ENCODE measurements around the gene PIF1. TPM values are rescaled to one million over a fixed set of nuclear protein-coding genes. Genes with fewer than 3 reads are reported as not detected.

Gene PIF1
- total RNA-seq, 1 experiment from 2014 or later = 74.4 TPM

GRCh38 chr15:64766058-64766457 lies 59.4 kb downstream of the PIF1 start:
- Histone ChIP-seq H4K5ac (ENCODE audit: insufficient read length, low read depth, low read length) (no peak overlapping the region), H3K4me2 (ENCODE audit: insufficient read depth, insufficient read length, low read length) (no peak overlapping the region), H3T11ph (ENCODE audit: low read length) (no peak overlapping the region), H2BK12ac (ENCODE audit: insufficient read length, low read depth, low read length) (no peak overlapping the region), H4K20me1 (ENCODE audit: control insufficient read depth, insufficient read depth, insufficient read length) (peaks cover 2% of the 10 kb centered on the region), H2AFZ (ENCODE audit: low read length) (no peak overlapping the region), H4K91ac (ENCODE audit: insufficient read length, low read depth, low read length) (no peak overlapping the region), H2BK120ac (ENCODE audit: low read depth, low read length, poor library complexity, severe bottlenecking) (no peak overlapping the region), H2BK20ac (ENCODE audit: low read depth, low read length, poor library complexity, severe bottlenecking) (no peak overlapping the region), H3K9me3 (ENCODE audit: control insufficient read depth, low read depth, low read length) (no peaks in the 10 kb centered on the region), H2BK15ac (ENCODE audit: low read depth, low read length) (no peak overlapping the region), H3K23me2 (ENCODE audit: insufficient read length, low read depth, low read length, poor library complexity, severe bottlenecking) (no peaks in the 10 kb centered on the region), H2AK5ac (ENCODE audit: insufficient read length, low read length) (no peak overlapping the region), H3K79me1 (ENCODE audit: insufficient read depth, low read depth, low read length, poor library complexity, severe bottlenecking) (peaks cover 3% of the 10 kb centered on the region), H3K4ac (ENCODE audit: low read depth, low read length) (no peak overlapping the region), H3K79me2 (ENCODE audit: insufficient read depth, low read length) (peaks cover 77% of the 10 kb centered on the region), H3K4me1 (ENCODE audit: insufficient read depth, low read length) (peaks cover 12% of the 10 kb centered on the region; the same call in 1 of the 2 replicates), H3K9ac (ENCODE audit: extremely low read depth, insufficient read length, low read length) (no peak overlapping the region), H3K14ac (ENCODE audit: insufficient read depth, low read length) (no peak overlapping the region), H3K27me3 (ENCODE audit: insufficient read depth, low read length) (no peaks in the 10 kb centered on the region), H3K56ac (ENCODE audit: insufficient read length, low read depth, low read length) (no peak overlapping the region), H2BK5ac (ENCODE audit: insufficient read length, low read length) (no peak overlapping the region), H3K27ac (ENCODE audit: insufficient read length, low read depth, low read length) (no peak overlapping the region), H3K23ac (ENCODE audit: insufficient read length, low read depth, low read length) (no peak overlapping the region), H3K18ac (ENCODE audit: insufficient read length, low read depth, low read length) (no peak overlapping the region), H4K8ac (replicated peaks; ENCODE audit: insufficient read length, low read depth, low read length) (no peak overlapping the region)
- Mint-ChIP-seq H3K4me1 (peaks cover 45 to 52% of the 10 kb centered on the region in 2 experiments), H3K27ac (peak overlapping the region; percentile 28 to 81 (median 65); a peak in 4 of 7 replicates), H3K27me3 (ENCODE audit: low read depth) (no peaks in the 10 kb centered on the region), H3K36me3 (ENCODE audit: insufficient read depth in 1 of 3, low read depth in 3 of 3) (peaks cover 14 to 31% (median 14%) of the 10 kb centered on the region in 3 experiments), H3K9me3 (no peaks in the 10 kb centered on the region), H3K4me3 (no peak overlapping the region)
- TF ChIP-seq, protein P1, sequence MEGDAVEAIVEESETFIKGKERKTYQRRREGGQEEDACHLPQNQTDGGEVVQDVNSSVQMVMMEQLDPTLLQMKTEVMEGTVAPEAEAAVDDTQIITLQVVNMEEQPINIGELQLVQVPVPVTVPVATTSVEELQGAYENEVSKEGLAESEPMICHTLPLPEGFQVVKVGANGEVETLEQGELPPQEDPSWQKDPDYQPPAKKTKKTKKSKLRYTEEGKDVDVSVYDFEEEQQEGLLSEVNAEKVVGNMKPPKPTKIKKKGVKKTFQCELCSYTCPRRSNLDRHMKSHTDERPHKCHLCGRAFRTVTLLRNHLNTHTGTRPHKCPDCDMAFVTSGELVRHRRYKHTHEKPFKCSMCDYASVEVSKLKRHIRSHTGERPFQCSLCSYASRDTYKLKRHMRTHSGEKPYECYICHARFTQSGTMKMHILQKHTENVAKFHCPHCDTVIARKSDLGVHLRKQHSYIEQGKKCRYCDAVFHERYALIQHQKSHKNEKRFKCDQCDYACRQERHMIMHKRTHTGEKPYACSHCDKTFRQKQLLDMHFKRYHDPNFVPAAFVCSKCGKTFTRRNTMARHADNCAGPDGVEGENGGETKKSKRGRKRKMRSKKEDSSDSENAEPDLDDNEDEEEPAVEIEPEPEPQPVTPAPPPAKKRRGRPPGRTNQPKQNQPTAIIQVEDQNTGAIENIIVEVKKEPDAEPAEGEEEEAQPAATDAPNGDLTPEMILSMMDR (conservative IDR thresholded peaks at IDR 0.05) = no peak
- no CpG with 5 or more reads among the region's 8 CpGs for WGBS (ENCODE audit: extremely low coverage, insufficient read length, low lambda C conversion rate)
- DNase-seq = no peak

Other genes with a start within 250 kb of the PIF1 start
- gene RBPMS2, start 50.1 kb downstream of the PIF1 start, total RNA-seq (2021) = 181 and 185 TPM in 2 replicates
- 16.6 and 18.1 TPM in 2 replicates for gene PLEKHO2, start 16.3 kb upstream of the PIF1 start, total RNA-seq (2021)
- 3.7 TPM in 2 replicates for gene ANKDD1A, start 86.3 kb upstream of the PIF1 start, total RNA-seq (2021)
- 64.2 and 66.6 TPM in 2 replicates for gene SPG21, start 164.3 kb upstream of the PIF1 start, total RNA-seq (2021)
- gene MTFMT, start 204.0 kb upstream of the PIF1 start, total RNA-seq (2021) = 13.2 and 16.0 TPM in 2 replicates
- gene SLC51B, start 219.7 kb upstream of the PIF1 start, total RNA-seq (2021) = not detected in 2 replicates
- gene RASL12, start 242.3 kb upstream of the PIF1 start, total RNA-seq (2021) = 7.5 and 7.7 TPM in 2 replicates

Measured in H9 (cell line).